PC-9 (cell line): ENCODE results near the gene EFTUD2.

Experiments used
- CTCF ChIP-seq: fragments of 200-600 bp; sonication (generic); conservative IDR thresholded peaks from 2 replicates; pipeline ENCODE4 v1.6.1; 2017; ENCODE audit warnings: mixed run types, antibody characterized with exemption, mild to moderate bottlenecking, moderate library complexity
- EZH2 ChIP-seq: fragments of 200-600 bp; sonication (generic); IDR thresholded peaks from 2 replicates; pipeline ENCODE4 v1.8.0; 2017; ENCODE audit warnings: antibody characterized with exemption, low read depth

- no peak for TF ChIP-seq CTCF
- TF ChIP-seq EZH2 = no peak
Observed at GRCh38 chr17:44844390-44844830, 54.8 kb downstream of the EFTUD2 start.
